Stimulated activated CD8-positive, alpha-beta memory T cell treated with anti-CD3 and anti-CD28 coated beads, Interleukin-4, amount 100 ng/mL, for 4 hours (primary cell): ENCODE data around the gene GLIPR1L2.
A peak's percentile ranks its signal among the peaks of the same experiment; 100 is the strongest.
"Not testable (repeated sequence)": the region's sequence is repeated elsewhere in the genome, so short reads cannot be mapped to it uniquely, and the experiment has no call there.

Experiments used
- DNase-seq, 2 donors: peaks; one replicate each; pipeline ENCODE4 v3.0.0-alpha.2; 2020; ENCODE audit warnings: low read depth in 2 of 2, low spot score in 1 of 2

The GLIPR1L2 gene

DNA sequence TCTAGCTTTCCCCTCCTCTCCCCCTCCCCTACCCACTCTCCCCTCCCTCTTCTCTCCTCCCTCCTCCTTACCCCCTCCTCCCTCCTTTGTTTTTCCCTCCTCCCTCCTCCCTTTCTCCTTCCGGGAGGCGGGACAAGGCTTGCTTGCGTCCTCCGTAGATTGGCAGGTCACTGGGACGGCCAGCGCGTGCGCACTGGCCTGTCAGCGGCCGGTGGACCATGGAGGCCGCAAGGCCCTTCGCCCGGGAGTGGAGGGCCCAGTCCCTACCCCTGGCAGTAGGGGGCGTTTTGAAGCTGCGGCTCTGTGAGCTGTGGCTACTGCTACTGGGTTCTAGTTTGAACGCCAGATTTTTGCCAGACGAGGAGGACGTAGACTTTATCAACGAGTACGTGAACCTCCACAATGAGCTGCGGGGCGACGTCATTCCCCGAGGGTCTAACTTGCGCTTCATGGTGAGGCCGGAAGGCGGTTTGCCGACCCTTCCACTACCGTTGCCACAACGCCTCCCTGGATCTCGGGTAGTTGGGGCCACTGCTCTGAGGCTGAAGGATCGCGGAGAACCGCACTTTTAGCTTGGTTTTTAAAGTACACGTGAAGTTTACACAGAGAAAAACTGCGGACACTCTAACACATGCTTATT lies at the start of gene GLIPR1L2:
GLIPR1L2 (plus strand) TSS at position 191 of the 640 bp plus-strand sequence; CDS start at position 219, 28 bp downstream.
- DNase-seq = peak; percentile 61 to 79

DNA sequence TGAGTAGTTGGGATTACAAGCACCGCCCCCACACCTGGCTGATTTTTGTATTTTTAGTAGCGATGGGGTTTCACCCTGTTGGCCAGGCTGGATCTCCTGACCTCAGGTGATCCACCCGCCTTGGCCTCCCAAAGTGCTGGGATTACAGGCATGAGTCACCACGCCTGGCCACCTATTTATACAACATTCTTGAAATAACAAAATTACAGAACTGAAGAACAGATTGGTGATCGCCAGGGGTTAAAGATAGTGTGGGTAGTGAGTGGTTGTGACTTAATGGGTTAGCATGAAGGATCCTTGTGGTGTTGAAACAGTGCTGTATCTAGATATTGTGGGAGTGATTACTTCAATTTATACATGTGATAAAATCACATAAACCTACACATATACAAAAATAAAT lies 49.0 kb upstream of the GLIPR1L2 start:
- no peak for DNase-seq

DNA sequence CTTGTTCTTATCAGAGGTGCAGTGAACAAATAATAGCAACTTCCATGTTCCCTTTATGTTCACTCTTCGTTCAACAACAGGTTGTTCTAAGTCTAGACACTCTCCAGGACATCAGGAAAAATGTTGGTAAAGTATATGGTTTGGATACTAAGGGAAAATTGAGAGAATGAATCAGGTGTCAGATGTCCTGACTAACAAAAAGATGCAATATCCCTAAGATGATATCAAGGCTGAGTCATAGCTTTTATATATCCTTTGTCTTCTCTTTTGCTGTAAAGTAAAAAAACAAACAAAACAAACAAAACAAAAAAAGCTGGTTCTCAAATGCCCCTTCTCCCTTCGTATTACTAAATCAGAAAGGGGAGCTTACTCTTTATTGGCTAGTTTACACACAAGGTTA lies 45.4 kb upstream of the GLIPR1L2 start:
- DNase-seq = no peak

DNA sequence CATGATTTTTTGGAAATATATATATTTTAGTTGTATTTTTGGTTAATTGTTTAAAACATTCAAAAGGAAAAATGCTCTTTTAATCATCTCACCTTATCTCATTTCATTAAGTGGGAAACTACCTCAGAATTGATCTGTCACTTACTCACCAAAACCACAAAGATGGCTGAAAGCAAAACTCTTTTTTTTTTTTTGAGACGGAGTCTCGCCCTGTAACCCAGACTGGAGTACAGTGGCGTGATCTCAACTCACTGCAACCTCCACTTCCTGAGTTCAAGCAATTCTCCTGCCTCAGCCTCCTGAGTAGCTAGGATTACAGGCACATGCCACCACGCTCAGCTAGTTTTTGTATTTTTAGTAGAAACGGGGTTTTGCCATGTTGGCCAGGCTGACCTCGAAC lies 44.7 kb upstream of the GLIPR1L2 start:
- not testable (repeated sequence) for DNase-seq

DNA sequence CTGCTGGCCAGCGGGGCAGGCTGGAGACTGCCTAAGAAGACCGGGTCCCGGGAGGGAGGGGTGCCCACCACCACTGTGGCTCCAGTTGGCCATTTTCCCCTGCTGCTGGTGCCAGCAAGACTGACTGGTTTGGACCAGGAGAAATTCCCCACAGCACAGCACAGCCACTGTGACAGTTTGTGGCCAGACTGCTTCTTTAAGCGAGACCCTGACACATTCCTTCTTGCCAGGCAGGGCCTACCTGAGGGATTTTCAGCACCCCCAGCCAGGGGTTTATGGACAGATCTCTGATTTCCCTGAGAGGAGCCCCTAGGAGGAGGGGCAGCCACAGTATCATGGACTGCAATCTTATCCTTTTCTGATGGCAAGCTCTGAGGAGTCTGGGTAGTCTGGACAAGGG lies 40.9 kb upstream of the GLIPR1L2 start:
- DNase-seq = no peak

DNA sequence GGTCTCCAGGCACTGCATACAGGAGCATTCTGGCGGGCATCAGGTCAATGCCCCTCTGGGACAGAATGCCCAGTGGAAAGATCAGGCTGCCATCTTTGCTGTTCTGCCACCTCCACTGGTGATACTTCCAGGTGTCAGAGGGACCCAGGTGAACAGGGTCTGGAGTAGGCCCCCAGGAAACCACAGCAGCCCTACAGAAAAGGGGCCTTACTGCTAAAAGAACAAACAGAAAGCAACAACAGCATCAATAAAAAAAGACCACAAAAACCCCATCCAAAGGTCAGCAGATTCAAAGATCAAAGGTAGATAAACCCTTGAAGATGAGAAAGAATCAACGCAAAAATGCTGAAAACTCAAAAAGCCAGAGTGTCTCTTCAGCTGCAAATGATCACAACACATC lies 40.5 kb upstream of the GLIPR1L2 start:
- no peak for DNase-seq

DNA sequence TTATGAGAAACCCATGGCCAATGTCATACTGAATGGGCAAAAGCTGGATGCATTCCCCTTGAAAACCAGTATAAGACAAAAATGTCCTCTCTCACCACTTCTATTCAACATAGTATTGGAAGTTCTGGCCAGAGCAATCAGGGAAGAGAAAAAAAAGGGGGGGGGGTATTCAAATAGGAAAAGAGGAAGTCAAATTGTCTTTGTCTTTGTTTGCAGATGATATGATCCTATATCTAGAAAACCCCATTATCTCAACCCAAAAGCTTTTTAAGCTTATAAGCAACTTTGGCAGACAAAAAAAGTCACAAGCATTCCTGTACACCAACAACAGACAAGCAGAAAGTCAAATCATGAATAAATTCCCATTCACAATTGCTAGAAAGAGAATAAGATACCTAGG lies 36.9 kb upstream of the GLIPR1L2 start:
- DNase-seq = no peak

DNA sequence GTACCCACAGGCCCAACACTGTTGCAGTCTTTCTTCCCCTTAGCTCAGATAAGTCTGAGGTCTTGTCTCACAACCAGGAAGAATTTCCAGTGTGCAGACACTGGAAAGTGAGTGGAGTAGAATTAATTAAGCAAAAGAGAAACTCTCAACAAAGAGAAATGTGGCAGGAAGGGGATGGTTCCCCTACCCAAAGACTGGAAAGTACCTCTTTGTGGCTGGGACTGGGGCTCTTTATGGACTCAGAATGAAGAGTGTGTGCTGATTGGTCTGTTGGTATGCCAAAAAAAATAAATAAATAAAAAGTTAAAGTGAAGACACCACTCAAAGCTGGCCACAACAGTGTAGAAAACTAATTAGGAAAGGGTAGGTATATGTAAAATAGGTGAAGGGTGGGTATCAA lies 30.0 kb upstream of the GLIPR1L2 start:
- no peak for DNase-seq

DNA sequence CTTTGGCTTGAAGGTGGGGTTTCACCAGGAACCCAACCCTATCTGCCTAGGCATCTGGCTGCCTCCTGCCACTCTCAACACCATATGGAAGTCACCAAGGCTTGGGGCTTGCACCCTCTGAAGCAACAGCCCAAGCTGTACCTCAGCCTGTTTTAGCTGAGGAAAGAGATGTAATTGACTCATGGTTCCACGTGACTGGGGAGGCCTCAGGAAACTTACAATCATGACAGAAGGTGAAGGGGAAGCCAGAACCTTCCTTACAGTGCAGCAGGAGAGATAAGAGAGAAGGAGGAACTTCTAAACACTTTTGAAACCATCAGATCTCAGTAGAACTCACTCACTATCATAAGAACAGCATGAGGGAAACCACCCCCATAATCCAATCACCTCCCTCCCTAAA lies 29.5 kb upstream of the GLIPR1L2 start:
- no peak for DNase-seq

DNA sequence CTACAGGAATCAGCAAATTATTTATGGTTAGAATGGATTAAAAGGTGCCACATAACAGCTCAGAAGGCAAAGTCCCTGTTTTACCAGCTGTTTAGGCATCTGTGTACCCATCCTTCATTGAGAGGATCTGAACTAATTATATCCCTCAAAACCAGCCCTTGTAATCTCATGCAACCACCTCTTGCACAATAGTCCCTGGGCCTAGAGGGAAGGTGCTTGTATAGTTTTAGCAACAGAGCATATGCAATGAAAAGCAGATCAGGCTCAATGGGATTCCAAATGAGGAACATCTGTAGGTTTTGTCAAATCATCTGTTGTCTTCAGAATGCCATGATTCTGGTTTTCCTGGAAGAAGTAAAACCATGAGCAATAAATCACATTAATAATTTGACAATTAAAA lies 26.0 kb upstream of the GLIPR1L2 start:
- DNase-seq = no peak

DNA sequence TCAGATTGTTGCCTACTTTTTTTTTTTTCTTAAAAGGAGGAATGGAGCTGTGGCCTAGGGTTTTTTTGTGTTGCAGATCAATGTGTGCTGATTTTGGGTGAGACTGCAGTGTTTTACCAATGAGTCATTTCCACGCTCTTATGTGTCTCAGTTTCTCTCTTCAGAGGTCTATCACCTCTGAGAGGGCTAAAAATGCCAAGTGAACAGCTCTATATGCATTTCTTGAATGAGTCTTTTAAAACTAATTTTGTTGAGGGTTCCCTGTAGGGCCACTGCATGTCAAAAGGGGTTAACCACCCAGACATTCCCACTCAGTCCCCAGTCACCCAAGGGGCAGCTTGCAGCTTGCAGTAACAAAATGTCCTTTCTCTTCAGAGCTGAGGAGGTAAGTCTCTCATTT lies 24.3 kb upstream of the GLIPR1L2 start:
- no peak for DNase-seq

DNA sequence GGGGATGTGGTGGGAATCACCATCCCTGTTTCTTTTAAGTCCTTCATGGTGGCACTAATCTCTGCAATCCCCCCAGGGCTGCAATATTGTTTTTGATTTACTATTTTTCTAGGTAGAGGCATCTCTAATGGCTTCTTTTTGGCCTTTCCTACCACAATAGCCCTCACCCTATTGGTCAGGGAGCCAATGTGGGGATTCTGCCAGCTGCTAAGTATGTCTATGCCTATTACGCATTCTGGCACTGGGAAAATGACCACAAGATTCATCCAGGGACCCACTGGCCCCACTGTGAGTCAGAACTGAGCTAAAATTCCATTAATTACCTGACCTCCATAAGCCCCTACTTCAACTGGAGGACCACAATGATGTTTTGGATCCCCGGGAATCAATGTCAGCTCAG lies 15.9 kb upstream of the GLIPR1L2 start:
- no peak for DNase-seq

DNA sequence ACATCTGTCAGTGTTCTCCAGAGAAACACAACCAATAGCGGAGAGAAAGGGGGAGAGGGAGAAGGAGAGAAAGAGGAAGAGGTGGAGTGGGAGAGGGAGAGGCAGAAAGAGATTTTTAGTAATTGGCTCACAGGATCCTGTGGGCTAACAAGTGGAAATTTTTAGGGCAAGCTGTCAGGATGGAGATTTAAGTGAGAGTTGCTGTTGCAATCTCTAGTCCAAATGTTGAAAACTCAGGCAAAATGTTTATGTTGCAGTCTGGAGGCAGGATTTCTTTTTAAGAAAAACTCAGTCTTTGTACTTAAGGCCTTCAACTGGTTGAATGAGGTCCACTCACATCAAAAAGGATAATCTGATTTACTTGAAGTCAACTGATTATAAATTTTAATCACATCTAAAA lies 12.5 kb upstream of the GLIPR1L2 start:
- no peak for DNase-seq

DNA sequence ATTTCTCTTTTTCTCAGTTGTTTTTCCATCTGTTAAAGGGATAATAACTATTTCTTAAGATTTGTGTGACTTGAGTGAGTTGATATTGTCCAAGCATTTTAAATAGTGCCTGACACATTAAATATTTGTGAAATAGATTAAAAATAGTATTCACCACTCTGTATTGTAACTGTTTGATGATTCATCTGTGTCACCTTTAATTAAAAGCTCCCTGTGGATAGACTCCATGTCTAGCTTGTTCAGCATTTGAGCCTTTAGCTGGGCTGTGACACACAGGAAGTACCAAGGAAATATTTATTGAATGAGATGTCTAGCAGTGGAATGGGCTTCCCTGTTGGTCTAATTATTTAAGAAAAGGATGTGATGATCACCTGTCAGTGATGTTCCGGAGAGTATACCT lies 1.8 kb upstream of the GLIPR1L2 start:
- no peak for DNase-seq

DNA sequence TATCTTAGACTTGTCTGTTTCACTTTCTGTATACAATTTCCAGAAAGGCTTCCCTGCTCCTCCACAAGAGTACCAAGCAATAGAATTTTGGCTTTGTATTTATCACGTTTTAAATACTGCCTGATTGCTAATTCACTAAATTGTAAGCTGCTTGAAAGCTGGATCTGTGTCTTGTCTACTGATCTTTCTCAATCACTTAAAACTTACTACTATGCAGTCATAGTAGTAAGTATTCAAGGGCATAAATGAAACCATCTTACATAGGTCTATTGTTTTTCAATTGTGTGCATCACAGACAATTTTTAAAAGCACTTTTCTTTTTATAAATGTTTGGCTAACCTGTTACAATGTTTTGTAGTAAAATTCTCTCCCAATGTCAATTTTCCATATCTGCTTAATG lies 1.2 kb upstream of the GLIPR1L2 start:
- DNase-seq = no peak

DNA sequence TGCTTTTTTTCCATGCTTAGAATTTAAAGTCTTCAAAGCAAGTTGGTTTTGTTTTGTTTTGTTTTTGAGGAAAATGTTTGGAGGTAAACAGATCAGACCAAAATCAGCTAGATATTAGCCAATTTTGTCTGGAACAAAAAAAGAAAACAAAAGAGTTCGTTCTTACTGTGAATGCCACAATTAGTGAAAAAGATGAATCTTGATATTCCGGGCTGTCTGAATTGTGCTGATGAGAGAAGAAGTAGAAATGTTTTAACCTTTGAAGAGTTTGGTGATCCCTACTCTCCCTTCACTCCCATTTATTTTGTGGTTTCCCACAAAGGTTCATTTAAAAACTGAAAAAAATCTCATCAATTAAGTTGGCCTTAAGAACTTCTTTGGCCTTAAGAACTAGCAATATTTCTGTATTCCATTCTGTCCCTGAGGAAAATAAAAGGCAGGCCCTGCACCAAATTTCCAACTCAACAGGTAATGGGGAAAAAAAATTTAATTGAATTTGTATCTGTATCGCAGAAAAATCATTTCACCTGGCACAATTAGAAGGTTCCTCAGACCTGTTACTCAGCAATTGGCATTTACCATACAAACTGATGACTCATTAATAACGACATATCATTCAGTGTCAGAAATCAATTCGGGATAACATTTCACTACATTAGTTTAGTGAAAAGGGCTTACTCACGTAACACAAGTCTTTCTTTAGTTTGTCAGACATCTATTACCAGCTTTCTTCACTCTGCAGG lies 562 bp upstream of the GLIPR1L2 start:
- no peak for DNase-seq

DNA sequence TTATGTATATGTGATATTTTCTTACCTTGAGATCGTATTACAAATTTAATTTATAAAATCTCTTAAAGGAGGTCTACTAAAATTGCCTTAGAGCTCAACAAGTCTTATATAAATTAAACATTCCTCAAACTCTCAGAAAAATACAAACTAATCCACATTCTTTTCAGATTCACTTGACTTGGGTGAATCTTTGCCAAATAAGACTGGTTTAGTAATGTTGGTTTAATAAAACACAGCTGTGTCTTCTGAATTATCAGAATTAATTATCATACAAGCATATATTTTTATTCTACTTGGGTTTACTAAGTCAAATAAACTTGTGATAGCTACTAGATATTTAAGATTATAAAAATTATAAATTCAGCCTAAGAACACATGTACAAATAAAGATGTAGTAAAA lies 13.3 kb downstream of the GLIPR1L2 start:
- DNase-seq = no peak

DNA sequence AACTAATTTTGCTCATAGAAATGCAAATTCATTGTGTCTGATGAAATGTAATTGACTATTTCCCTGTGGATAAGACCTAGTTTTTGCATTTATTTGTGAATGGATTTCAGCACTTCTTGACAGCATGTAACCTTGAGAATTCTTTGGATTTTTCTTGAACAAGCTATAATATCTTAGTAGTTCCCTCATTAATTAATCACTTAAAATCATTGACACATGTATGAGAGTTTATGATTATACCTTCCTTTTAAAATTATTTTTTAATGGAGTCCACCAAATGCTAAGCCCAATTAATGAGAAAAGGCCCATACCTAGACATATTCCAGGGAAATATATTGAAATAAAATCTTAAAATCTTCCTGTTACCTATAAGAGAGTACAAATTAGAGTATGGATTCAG lies 16.8 kb downstream of the GLIPR1L2 start:
- DNase-seq = no peak

DNA sequence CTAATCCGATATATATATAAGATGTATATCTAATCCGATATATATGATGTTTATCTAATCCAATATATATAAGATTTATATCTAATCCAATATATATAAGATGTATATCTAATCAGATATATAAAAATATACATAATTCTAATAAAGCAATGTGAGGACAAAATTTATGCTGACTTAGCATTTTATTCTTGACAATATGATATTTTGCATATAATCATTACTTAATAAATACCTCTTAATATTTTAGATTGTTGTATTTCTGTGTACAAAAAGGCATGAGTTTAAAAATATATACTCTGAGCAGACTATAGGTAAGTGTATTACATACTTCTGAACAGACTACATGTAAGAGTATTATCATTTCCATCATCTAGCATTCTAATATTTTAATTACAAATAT lies 18.9 kb downstream of the GLIPR1L2 start:
- DNase-seq = no peak

DNA sequence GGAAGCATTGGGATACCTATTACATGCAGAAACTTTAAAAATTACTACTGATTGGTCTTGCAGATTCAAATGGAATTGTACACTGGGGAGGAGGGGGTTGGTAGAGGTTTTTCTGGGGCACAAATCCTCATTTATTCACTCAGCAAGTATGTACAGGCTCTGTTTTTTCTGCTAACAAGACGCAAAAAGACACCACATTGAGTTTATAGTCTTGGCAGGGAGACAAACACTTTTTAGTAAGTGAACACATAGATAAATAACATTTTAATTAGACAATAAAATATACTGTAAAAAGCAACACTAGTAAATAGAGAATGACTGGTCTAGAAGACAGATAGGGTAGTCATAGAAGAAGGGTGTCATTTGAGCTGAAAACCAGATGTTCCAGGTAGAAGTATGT lies 23.8 kb downstream of the GLIPR1L2 start:
- DNase-seq = no peak

DNA sequence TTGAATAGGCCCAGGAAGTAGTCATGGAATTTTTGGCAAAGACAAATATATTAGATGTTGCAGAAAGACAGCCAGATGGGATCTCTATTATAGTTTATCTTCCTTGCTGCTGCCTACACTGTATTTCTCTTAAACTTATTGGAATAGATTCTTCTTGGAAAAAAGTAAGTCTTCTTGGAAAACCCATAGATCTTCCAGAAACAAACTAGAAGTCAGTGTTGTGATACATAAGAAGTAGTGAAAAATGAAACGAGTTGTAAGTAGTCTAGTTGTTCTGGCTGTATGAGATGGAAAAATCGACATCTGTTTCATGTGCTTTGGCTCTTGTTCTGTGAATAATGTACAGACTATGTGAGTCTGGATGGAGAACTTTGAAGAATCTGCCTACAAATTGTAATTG lies 29.0 kb downstream of the GLIPR1L2 start:
- no peak for DNase-seq

DNA sequence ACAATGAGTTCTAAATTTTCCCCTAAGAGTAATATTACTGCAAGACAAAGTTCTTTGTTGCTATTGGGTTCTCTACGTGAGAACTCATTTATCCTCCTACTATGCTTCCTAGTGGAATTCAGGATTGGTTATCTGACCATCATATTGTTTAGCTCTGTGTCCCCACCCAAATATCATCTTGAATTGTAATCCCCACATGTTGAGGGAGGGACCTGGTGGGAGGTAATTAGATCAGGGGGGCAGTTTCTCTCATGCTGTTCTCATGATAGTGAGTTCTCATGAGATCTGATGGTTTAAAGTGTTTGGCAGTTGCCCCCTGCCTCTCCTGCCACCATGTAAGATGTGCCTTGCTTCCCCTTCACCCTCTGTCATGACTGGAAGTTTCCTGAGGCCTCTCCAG lies 36.6 kb downstream of the GLIPR1L2 start:
- no peak for DNase-seq

DNA sequence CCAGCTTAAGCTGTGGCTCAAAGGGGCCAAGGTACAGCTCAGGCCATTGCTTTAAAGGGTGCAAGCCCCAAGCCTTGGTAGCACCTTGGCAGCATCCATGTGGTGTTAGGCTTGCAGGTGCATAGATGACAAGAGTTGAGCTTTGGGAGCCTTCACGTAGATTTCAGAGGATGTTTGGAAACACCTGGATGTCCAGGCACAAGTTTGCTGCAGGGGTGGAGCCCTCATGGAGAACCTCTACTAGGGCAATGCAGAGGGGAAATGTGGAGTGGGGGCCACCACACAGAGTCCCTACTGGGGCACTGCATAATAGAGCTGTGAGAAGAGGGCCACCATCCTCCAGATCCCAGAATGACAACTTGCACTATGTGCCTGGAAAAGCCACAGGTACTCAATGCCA lies 37.9 kb downstream of the GLIPR1L2 start:
- DNase-seq = no peak
